ENCODE data around the gene ITSN2. TPM values are rescaled to one million over a fixed set of nuclear protein-coding genes. Genes with fewer than 3 reads are reported as not detected.

The ITSN2 gene
- total and polyA plus RNA-seq, 4 donors: 10.1 to 32.4 (median 21.6) TPM

GRCh38 chr2:24313744-24314632 lies 46.3 kb downstream of the ITSN2 start:
- H3K27ac ChIP-seq (ENCODE audit: low read depth in 1 of 2, low read length in 2 of 2): no peak overlapping the region

GRCh38 chr2:24307961-24308360 lies 52.4 kb downstream of the ITSN2 start:
- WGBS: 94% methylated on average over 2 of the region's 2 CpGs
- Histone ChIP-seq H3K9ac (ENCODE audit: low read depth in 1 of 2, low read length in 2 of 2) (no peak overlapping the region), H3K27me3 (ENCODE audit: control insufficient read depth in 4 of 4, insufficient read depth in 4 of 4, low read length in 3 of 4) (no peaks in the 10 kb centered on the region), H3K36me3 (ENCODE audit: control insufficient read depth in 4 of 4, insufficient read depth in 3 of 4, low read depth in 1 of 4, low read length in 3 of 4) (peaks cover 4 to 38% (median 13%) of the 10 kb centered on the region in 4 donors), H3K27ac (ENCODE audit: low read depth in 1 of 2, low read length in 2 of 2) (no peak overlapping the region), H3K9me3 (ENCODE audit: control insufficient read depth in 4 of 4, low read length in 3 of 4) (no peaks in the 10 kb centered on the region), H3K4me3 (ENCODE audit: low read depth in 1 of 3, low read length in 3 of 3) (no peak overlapping the region), H3K4me1 (ENCODE audit: control insufficient read depth in 4 of 4, insufficient read depth in 4 of 4, low read length in 3 of 4) (peaks cover 2 to 8% (median 7%) of the 10 kb centered on the region in 4 donors)
- DNase-seq (ENCODE audit: low spot score): no peak
- TF ChIP-seq HNF4A (conservative IDR thresholded peaks at IDR 0.05) (no peak), NR2F2 (IDR thresholded peaks at IDR 0.05) (no peak), TAF1 (conservative IDR thresholded peaks at IDR 0.05) (no peak), EGR1 (IDR thresholded peaks at IDR 0.05; ENCODE audit: low read depth in 2 of 2) (no peak), RAD21 (IDR thresholded peaks at IDR 0.05) (no peak), CTCF (IDR thresholded peaks at IDR 0.05; ENCODE audit: low read depth, low read length, missing input control) (no peak), FOXA1 (IDR thresholded peaks at IDR 0.05) (no peak), ATF3 (IDR thresholded peaks at IDR 0.05) (no peak), HNF4G (IDR thresholded peaks at IDR 0.05) (no peak), SP1 (IDR thresholded peaks at IDR 0.05) (no peak), YY1 (IDR thresholded peaks at IDR 0.05) (no peak), JUND (IDR thresholded peaks at IDR 0.05) (no peak)

More at GRCh38 chr2:24313744-24314632, 46.3 kb downstream of the ITSN2 start:
- Histone ChIP-seq H3K36me3 (ENCODE audit: control insufficient read depth in 4 of 4, insufficient read depth in 3 of 4, low read depth in 1 of 4, low read length in 3 of 4) (peaks cover 3 to 18% (median 8%) of the 10 kb centered on the region in 4 donors), H3K9me3 (ENCODE audit: control insufficient read depth in 4 of 4, low read length in 3 of 4) (no peaks in the 10 kb centered on the region), H3K9ac (ENCODE audit: low read depth in 1 of 2, low read length in 2 of 2) (no peak overlapping the region), H3K4me1 (ENCODE audit: control insufficient read depth in 4 of 4, insufficient read depth in 4 of 4, low read length in 3 of 4) (peaks cover 0 to 17% (median 13%) of the 10 kb centered on the region in 4 donors), H3K4me3 (ENCODE audit: low read depth in 1 of 3, low read length in 3 of 3) (no peak overlapping the region), H3K27me3 (ENCODE audit: control insufficient read depth in 4 of 4, insufficient read depth in 4 of 4, low read length in 3 of 4) (no peaks in the 10 kb centered on the region)
- 89% methylated on average over 5 of the region's 5 CpGs for WGBS
- DNase-seq (ENCODE audit: low spot score): no peak
- no peak for TF ChIP-seq TAF1 (conservative IDR thresholded peaks at IDR 0.05)
- TF ChIP-seq RAD21 (IDR thresholded peaks at IDR 0.05): no peak
- TF ChIP-seq FOXA1 (IDR thresholded peaks at IDR 0.05): no peak
- TF ChIP-seq YY1 (IDR thresholded peaks at IDR 0.05): no peak
- no peak for TF ChIP-seq EGR1 (IDR thresholded peaks at IDR 0.05; ENCODE audit: low read depth in 2 of 2)
- no peak for TF ChIP-seq REST (IDR thresholded peaks at IDR 0.05)
- TF ChIP-seq HNF4G (IDR thresholded peaks at IDR 0.05): no peak
- TF ChIP-seq ATF3 (IDR thresholded peaks at IDR 0.05): no peak
- no peak for TF ChIP-seq ZBTB33 (IDR thresholded peaks at IDR 0.05)
- TF ChIP-seq RXRA (IDR thresholded peaks at IDR 0.05): no peak
- TF ChIP-seq HNF4A (conservative IDR thresholded peaks at IDR 0.05): no peak
